Thoracic aorta (tissue), 2 donors: ENCODE results near the gene CNTNAP4. TPM values are rescaled to one million over a fixed set of nuclear protein-coding genes. Genes with fewer than 3 reads are reported as not detected.

Experiments used
- ATAC-seq: fragments of 150-250 bp; one replicate; pipeline ENCODE4 v1.8.0; 2017; ENCODE audit warnings: low read depth; ENCODE audit not compliant: insufficient number of reproducible peaks, low FRiP score
- DNase-seq: peaks from one replicate; pipeline ENCODE4 v3.0.0-alpha.2; 2020; ENCODE audit warnings: low spot score
- H3K27ac ChIP-seq, 2 donors: fragments of 200-600 bp; sonication (generic); 1 replicate in 1 of 2; 2 replicates in 1 of 2; pipeline ENCODE4 v1.5.1; 2016; ENCODE audit warnings: mild to moderate bottlenecking in 2 of 2, moderate library complexity in 2 of 2
- H3K27me3 ChIP-seq: fragments of 200-600 bp; sonication (generic); replicated peaks from 2 replicates; pipeline ENCODE4 v1.6.0; 2016; ENCODE audit warnings: mild to moderate bottlenecking; ENCODE audit not compliant: insufficient read depth
- H3K36me3 ChIP-seq: fragments of 200-600 bp; sonication (generic); one replicate; pipeline ENCODE4 v1.5.1; 2016
- H3K4me1 ChIP-seq, 2 donors: fragments of 200-600 bp; sonication (generic); 1 replicate in 1 of 2; 2 replicates in 1 of 2; pipeline versions ENCODE4 v1.5.1 to v1.6.0; 2016; ENCODE audit warnings: low read depth in 2 of 2, mild to moderate bottlenecking in 1 of 2; ENCODE audit not compliant: control insufficient read depth in 1 of 2
- H3K4me3 ChIP-seq: fragments of 200-600 bp; sonication (generic); 2 replicates; pipeline ENCODE4 v1.5.1; 2016; ENCODE audit warnings: mild to moderate bottlenecking
- H3K9me3 ChIP-seq: fragments of 200-600 bp; sonication (generic); 2 replicates; pipeline ENCODE4 v1.5.1; 2016
- total RNA-seq, 2 donors: library from RNA; depleted of rRNA; stranded (reverse); fragments of >200 nt; gene quantifications; one replicate each; pipeline versions ENCODE4 v1.1.0 to v1.2.3, GENCODE V29; 2016
- TF ChIP-seq, protein P1 (sequence below): fragments of 200-600 bp; sonication (generic); IDR thresholded peaks from one replicate; pipeline ENCODE4 v1.5.1; 2019; ENCODE audit warnings: antibody characterized with exemption

The CNTNAP4 gene
- total RNA-seq, 2 donors from 2014 or later, result not detected

DNA sequence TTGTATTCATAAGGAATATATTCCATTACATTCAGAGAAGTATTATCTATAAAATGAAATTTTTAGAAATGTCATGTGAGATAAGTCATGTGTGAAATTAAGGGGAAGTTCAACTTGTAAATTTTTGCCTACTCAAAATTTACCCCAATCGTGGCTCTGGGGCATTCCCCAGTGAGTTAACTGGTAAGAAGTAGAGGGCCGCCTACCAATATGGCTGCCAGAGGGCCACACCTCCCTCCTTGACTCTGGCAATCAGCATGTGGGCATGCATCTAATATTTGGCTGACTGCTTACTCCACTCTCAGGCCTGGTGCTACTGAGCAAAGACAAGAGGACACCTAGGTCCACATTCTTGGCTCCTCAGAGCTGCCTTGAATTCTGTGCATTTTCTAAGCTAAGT, 39.7 kb upstream of the CNTNAP4 start:
- H3K27ac ChIP-seq, result no peak overlapping the region
- no peaks in the 10 kb centered on the region for H3K9me3 ChIP-seq
- no peaks in the 10 kb centered on the region for H3K36me3 ChIP-seq
- no peaks in the 10 kb centered on the region for H3K4me1 ChIP-seq
- DNase-seq, result no peak
- TF ChIP-seq, protein P1, sequence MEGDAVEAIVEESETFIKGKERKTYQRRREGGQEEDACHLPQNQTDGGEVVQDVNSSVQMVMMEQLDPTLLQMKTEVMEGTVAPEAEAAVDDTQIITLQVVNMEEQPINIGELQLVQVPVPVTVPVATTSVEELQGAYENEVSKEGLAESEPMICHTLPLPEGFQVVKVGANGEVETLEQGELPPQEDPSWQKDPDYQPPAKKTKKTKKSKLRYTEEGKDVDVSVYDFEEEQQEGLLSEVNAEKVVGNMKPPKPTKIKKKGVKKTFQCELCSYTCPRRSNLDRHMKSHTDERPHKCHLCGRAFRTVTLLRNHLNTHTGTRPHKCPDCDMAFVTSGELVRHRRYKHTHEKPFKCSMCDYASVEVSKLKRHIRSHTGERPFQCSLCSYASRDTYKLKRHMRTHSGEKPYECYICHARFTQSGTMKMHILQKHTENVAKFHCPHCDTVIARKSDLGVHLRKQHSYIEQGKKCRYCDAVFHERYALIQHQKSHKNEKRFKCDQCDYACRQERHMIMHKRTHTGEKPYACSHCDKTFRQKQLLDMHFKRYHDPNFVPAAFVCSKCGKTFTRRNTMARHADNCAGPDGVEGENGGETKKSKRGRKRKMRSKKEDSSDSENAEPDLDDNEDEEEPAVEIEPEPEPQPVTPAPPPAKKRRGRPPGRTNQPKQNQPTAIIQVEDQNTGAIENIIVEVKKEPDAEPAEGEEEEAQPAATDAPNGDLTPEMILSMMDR, result no peak
- no peak for ATAC-seq
- no peaks in the 10 kb centered on the region for H3K27me3 ChIP-seq
- H3K4me3 ChIP-seq, result no peak overlapping the region

DNA sequence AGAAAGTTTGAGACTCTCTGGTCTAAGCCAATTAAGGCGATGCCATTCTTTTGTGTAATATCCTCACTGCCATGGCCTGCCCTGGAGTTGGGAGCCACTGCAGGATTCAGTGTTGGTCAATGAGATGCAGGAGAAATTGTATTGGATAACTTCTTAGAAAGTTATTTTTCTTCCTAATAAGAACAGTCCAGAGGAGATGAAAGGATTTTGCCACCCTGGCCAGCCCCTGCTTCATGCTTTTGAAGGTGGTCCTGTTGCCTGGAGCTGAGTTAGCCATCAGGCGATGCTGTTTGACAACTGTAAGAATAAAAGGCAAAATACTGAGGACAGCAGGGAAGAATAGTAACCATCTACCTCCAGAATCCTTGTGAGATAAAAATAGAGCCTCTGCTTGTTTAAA, 35.4 kb upstream of the CNTNAP4 start:
- Histone ChIP-seq H3K4me1 (no peaks in the 10 kb centered on the region), H3K27ac (no peak overlapping the region), H3K4me3 (no peak overlapping the region), H3K36me3 (no peaks in the 10 kb centered on the region), H3K9me3 (no peaks in the 10 kb centered on the region), H3K27me3 (no peaks in the 10 kb centered on the region)
- ATAC-seq (no peak), DNase-seq (no peak)
- TF ChIP-seq, protein P1, result no peak

DNA sequence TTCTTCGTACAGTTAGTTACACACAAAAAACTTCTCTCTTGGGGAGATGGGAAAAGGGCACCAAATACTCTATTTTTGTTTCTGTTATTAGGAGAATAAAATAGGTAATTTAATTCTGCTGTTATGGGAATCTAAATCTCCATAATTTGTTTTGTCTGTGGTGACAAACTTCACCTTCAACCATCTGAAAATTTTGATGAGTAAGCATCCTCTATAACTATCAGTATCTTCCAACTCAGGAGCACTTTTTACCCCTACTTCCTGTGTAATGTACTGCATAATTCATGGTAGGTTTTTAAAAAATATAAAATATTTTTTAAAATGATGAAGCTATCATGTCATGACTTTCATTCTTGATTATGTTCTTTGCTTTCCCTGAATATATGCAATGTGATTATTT, 33.6 kb upstream of the CNTNAP4 start:
- TF ChIP-seq, protein P1, result no peak
- Histone ChIP-seq H3K36me3 (no peaks in the 10 kb centered on the region), H3K27ac (no peak overlapping the region), H3K9me3 (no peaks in the 10 kb centered on the region), H3K27me3 (no peaks in the 10 kb centered on the region), H3K4me3 (no peak overlapping the region), H3K4me1 (no peaks in the 10 kb centered on the region)
- DNase-seq (no peak), ATAC-seq (no peak)

DNA sequence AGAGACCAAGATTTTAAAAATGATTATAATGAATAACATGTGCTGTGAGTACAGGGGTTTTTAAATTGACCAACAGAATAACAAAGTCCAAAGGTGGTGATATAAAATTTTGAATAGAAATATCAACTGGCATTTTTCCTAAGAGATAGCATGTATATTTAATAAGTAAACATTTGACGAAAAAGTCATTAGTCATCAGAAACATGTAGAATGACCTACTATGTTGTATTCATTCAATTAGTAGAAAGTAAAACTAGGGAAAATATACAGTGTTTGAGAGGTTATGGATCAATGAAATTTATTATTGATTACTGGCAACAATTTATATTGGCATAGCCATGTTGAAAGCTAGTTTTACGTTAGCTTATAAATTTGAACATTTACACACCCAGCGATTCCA, 30.6 kb upstream of the CNTNAP4 start:
- Histone ChIP-seq H3K9me3 (no peaks in the 10 kb centered on the region), H3K36me3 (no peaks in the 10 kb centered on the region), H3K27ac (no peak overlapping the region), H3K4me3 (no peak overlapping the region), H3K27me3 (no peaks in the 10 kb centered on the region), H3K4me1 (no peaks in the 10 kb centered on the region)
- TF ChIP-seq, protein P1, result no peak
- no peak for ATAC-seq
- no peak for DNase-seq

DNA sequence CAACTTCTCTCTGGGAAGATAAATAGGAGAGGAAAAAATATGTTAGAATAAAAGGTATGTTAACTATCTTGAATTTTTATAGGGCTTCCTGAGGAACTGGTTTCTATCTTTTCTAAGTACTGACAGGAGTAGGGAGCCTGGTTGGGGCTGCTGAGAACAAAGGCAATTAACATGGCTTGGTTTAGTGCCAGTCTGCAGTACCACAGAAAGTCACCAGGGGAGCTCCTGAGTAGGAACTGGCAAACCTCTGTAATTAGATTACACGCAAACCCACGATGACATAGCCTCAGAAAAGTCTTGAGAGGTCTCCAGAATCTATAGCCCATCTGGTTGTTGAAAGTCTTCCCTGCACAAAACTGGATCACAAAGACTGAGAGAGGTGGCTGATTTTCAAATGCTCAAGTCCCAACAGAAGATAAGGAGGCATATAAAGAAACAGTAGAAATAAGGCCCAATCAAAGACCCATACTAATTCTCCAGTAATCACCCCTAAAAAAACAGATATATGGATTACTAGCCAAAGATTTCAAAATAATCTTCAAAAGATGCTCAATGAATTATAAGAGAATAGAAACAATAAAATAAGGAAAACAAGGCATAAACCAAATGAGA, 11.7 kb upstream of the CNTNAP4 start:
- no peak for ATAC-seq
- H3K4me1 ChIP-seq, result no peaks in the 10 kb centered on the region
- H3K4me3 ChIP-seq, result no peak overlapping the region
- H3K27me3 ChIP-seq, result no peaks in the 10 kb centered on the region
- DNase-seq, result no peak
- no peaks in the 10 kb centered on the region for H3K36me3 ChIP-seq
- H3K9me3 ChIP-seq, result no peaks in the 10 kb centered on the region
- H3K27ac ChIP-seq, result no peak overlapping the region
- TF ChIP-seq, protein P1, result no peak
